HCT116 (cell line): ENCODE measurements around the gene CLRN1. TPM values are rescaled to one million over a fixed set of nuclear protein-coding genes. Genes with fewer than 3 reads are reported as not detected.

Experiments used
- ATAC-seq: fragments of 200-7000 bp; cut with Tn5 transposase; 2 replicates; pipeline ENCODE4 v1.9.1; 2020; ENCODE audit warnings: mild to moderate bottlenecking, moderate library complexity
- BruUV-seq: library from RNA; stranded (reverse); fragments of 400-500 nt; replicated peaks from 2 replicates; lab custom pipeline; 2021; lab: Mats Ljungman, UMichigan
- CTCF ChIA-PET: fragments of 300-600 bp; sonication (Branson Sonifier 250); formaldehyde crosslinking; loops from one replicate; lab custom pipeline; 2021; ENCODE audit warnings: antibody characterized with exemption; lab: Charles Lee
- POLR2A ChIA-PET: fragments of 300-600, 350-600 bp; sonication (Branson Sonifier 250); formaldehyde crosslinking; loops from one replicate; lab custom pipeline; 2021; ENCODE audit warnings: antibody characterized with exemption; lab: Charles Lee
- RAD21 ChIA-PET, 2 experiments: fragments of 300-600 bp; sonication (Branson Sonifier 250); formaldehyde crosslinking; loops; one replicate each; lab custom pipeline; 2023; ENCODE audit warnings: low total read pairs in 2 of 2; ENCODE audit not compliant: uncharacterized antibody in 2 of 2, unreplicated experiment in 2 of 2, low non-redundant PET in 1 of 2; lab: Charles Lee
- DNase-seq: peaks from one replicate; pipeline ENCODE4 v3.0.0-alpha.2; 2010; ENCODE audit warnings: low read depth, low spot score
- H2AFZ ChIP-seq: fragments of 200-600 bp; shearing (Covaris generic), sonication (generic); 2 replicates; pipeline ENCODE4 v1.6.1; 2017; ENCODE audit warnings: low read depth, mixed run types, mixed read lengths, antibody characterized with exemption, low read length; ENCODE audit not compliant: poor library complexity, severe bottlenecking
- H3K27ac ChIP-seq: 2 replicates; pipeline ENCODE4 v1.5.1; 2012; ENCODE audit warnings: low read depth, low read length
- H3K27me3 ChIP-seq: fragments of 200-600 bp; sonication (generic); 2 replicates; pipeline ENCODE4 v1.6.1; 2016; ENCODE audit warnings: mixed run types, low read length, mixed read lengths; ENCODE audit not compliant: insufficient read depth
- H3K36me3 ChIP-seq, 2 experiments: fragments of 200-500 bp in 1 of 2; fragments of 200-600 bp in 1 of 2; sonication (Bioruptor generic) in 1 of 2; sonication (generic) in 1 of 2; 2 replicates each; pipeline versions ENCODE4 v1.5.1 to v1.6.1; 2014 to 2016; ENCODE audit warnings: low read length in 2 of 2, inconsistent platforms in 1 of 2, mixed read lengths in 1 of 2, mixed run types in 1 of 2; ENCODE audit not compliant: insufficient read depth in 2 of 2, control insufficient read depth in 1 of 2
- H3K4me1 ChIP-seq, 2 experiments: fragments of 200-600 bp in 1 of 2; sonication (generic) in 1 of 2; 2 replicates each; pipeline versions ENCODE4 v1.5.1 to v1.6.1; 2012 to 2017; ENCODE audit warnings: low read length in 2 of 2, inconsistent platforms in 1 of 2, mild to moderate bottlenecking in 1 of 2, mixed read lengths in 1 of 2, mixed run types in 1 of 2, moderate library complexity in 1 of 2; ENCODE audit not compliant: insufficient read depth in 2 of 2, control insufficient read depth in 1 of 2
- H3K4me2 ChIP-seq: fragments of 200-600 bp; sonication (generic); 2 replicates; pipeline ENCODE4 v1.6.1; 2017; ENCODE audit warnings: mixed run types, low read length, mixed read lengths
- H3K4me3 ChIP-seq, 2 experiments: fragments of 200-600 bp in 1 of 2; sonication (generic) in 1 of 2; replicated peaks in 1 of 2; 2 replicates each; pipeline ENCODE4 v1.5.1; 2011 to 2016; ENCODE audit warnings: low read length in 2 of 2, control low read depth in 1 of 2, low read depth in 1 of 2, mild to moderate bottlenecking in 1 of 2, mixed read lengths in 1 of 2, mixed run types in 1 of 2
- H3K79me2 ChIP-seq: fragments of 200-600 bp; sonication (generic); 2 replicates; pipeline ENCODE4 v1.6.1; 2017; ENCODE audit warnings: mild to moderate bottlenecking, mixed run types, low read length, moderate library complexity, mixed read lengths; ENCODE audit not compliant: insufficient read depth
- H3K9ac ChIP-seq: fragments of 200-600 bp; sonication (generic); 2 replicates; pipeline ENCODE4 v1.6.1; 2016; ENCODE audit warnings: low read length, mixed read lengths
- H3K9me2 ChIP-seq: fragments of 200-600 bp; sonication (generic), shearing (Covaris generic); 2 replicates; pipeline ENCODE4 v1.6.1; 2017; ENCODE audit warnings: mixed run types, mild to moderate bottlenecking, moderate library complexity; ENCODE audit not compliant: insufficient read depth
- H3K9me3 ChIP-seq, 2 experiments: fragments of 200-500 bp in 1 of 2; fragments of 200-600 bp in 1 of 2; sonication (Bioruptor generic) in 1 of 2; sonication (generic) in 1 of 2; 2 replicates each; pipeline ENCODE4 v1.6.1; 2014 to 2017; ENCODE audit warnings: low read length in 2 of 2, mixed read lengths in 2 of 2, inconsistent platforms in 1 of 2, low read depth in 1 of 2, mild to moderate bottlenecking in 1 of 2, mixed run types in 1 of 2, moderate library complexity in 1 of 2; ENCODE audit not compliant: control insufficient read depth in 1 of 2, insufficient read depth in 1 of 2
- H4K20me1 ChIP-seq: fragments of 200-600 bp; sonication (generic), shearing (Covaris generic); 2 replicates; pipeline ENCODE4 v1.6.1; 2017; ENCODE audit warnings: mixed run types, mild to moderate bottlenecking, moderate library complexity; ENCODE audit not compliant: insufficient read depth
- ATF3 ChIP-seq: IDR thresholded peaks from 2 replicates; pipeline ENCODE4 v1.6.1; 2012
- CBX3 ChIP-seq: IDR thresholded peaks from 2 replicates; pipeline ENCODE4 v1.6.1; 2012; ENCODE audit warnings: low read depth
- CEBPB ChIP-seq: IDR thresholded peaks from 2 replicates; pipeline ENCODE4 v1.6.1; 2012; ENCODE audit warnings: low read depth
- CTCF ChIP-seq, 3 experiments: fragments of 200-600 bp in 1 of 3; sonication (generic) in 1 of 3; IDR thresholded peaks in 2 of 3; conservative IDR thresholded peaks in 1 of 3; 2 replicates each; pipeline ENCODE4 v1.5.1; 2012 to 2017; ENCODE audit warnings: low read depth in 2 of 3, low read length in 2 of 3, antibody characterized with exemption in 1 of 3, borderline replicate concordance in 1 of 3, control low read depth in 1 of 3, mild to moderate bottlenecking in 1 of 3, mixed read lengths in 1 of 3, mixed run types in 1 of 3, moderate library complexity in 1 of 3; ENCODE audit not compliant: insufficient read depth in 1 of 3
- EGR1 ChIP-seq: IDR thresholded peaks from 2 replicates; pipeline ENCODE4 v1.6.1; 2012; ENCODE audit warnings: low read depth
- MAX ChIP-seq: IDR thresholded peaks from 2 replicates; pipeline ENCODE4 v1.6.1; 2012
- POLR2AphosphoS5 ChIP-seq: IDR thresholded peaks from 2 replicates; pipeline ENCODE4 v1.6.1; 2011; ENCODE audit warnings: mild to moderate bottlenecking, low read depth, low read length, moderate library complexity
- RAD21 ChIP-seq: IDR thresholded peaks from 2 replicates; pipeline ENCODE4 v1.6.1; 2012; ENCODE audit warnings: low read depth, mild to moderate bottlenecking
- REST ChIP-seq: IDR thresholded peaks from 2 replicates; pipeline ENCODE4 v1.6.1; 2012; ENCODE audit warnings: low read depth
- SIN3A ChIP-seq: IDR thresholded peaks from 2 replicates; pipeline ENCODE4 v1.6.1; 2012; ENCODE audit warnings: low read depth
- SP1 ChIP-seq: IDR thresholded peaks from 2 replicates; pipeline ENCODE4 v1.6.1; 2012; ENCODE audit warnings: low read depth
- TCF7L2 ChIP-seq: IDR thresholded peaks from 2 replicates; pipeline ENCODE4 v1.7.0; 2011; ENCODE audit warnings: borderline replicate concordance, inconsistent platforms; ENCODE audit not compliant: insufficient read depth, insufficient read length; ENCODE audit errors: extremely low read depth
- ZBTB33 ChIP-seq: IDR thresholded peaks from 2 replicates; pipeline ENCODE4 v1.6.1; 2011; ENCODE audit warnings: mild to moderate bottlenecking, low read length, moderate library complexity; ENCODE audit not compliant: insufficient replicate concordance; ENCODE audit errors: extremely low read depth
- intact Hi-C: fragments of 100-400 bp; cut with micrococcal nuclease; formaldehyde crosslinking; loops from 2 replicates; pipeline ENCODE4 v1.10.0; 2022
- total RNA-seq: library from RNA; stranded (reverse); gene quantifications from one replicate; pipeline ENCODE4 v1.2.1, GENCODE V29; 2021; ENCODE audit not compliant: unreplicated experiment

The CLRN1 gene
- total RNA-seq, 1 experiment from 2014 or later, result not detected

- Histone ChIP-seq H3K4me1 (no peaks in the 10 kb centered on the region), H3K4me3 (no peak overlapping the region), H3K27ac (no peak overlapping the region), H4K20me1 (no peaks in the 10 kb centered on the region), H3K9ac (no peak overlapping the region), H3K9me3 (no peaks in the 10 kb centered on the region), H2AFZ (no peak overlapping the region), H3K4me2 (no peak overlapping the region), H3K36me3 (no peaks in the 10 kb centered on the region), H3K9me2 (no peaks in the 10 kb centered on the region), H3K27me3 (peaks cover 50% of the 10 kb centered on the region), H3K79me2 (no peaks in the 10 kb centered on the region)
- RAD21 ChIA-PET, result no interaction called here
- TF ChIP-seq CBX3 (no peak), SIN3A (no peak), POLR2AphosphoS5 (no peak)
- POLR2A ChIA-PET, result no interaction called here
- DNase-seq (no peak), ATAC-seq (no peak)
- BruUV-seq, result no TSS peak
- intact Hi-C loops, result no loop called here
- CTCF ChIA-PET, result no interaction called here
Measured at GRCh38 chr3:150905746-150906145, 66.8 kb downstream of the CLRN1 start.

GRCh38 chr3:150905339-150905738, 67.2 kb downstream of the CLRN1 start, which contains the start of gene MINDY4B:
TSS of gene MINDY4B (minus strand) at chr3:150905439. CDS start at chr3:150905439, 0 bp downstream.
- Histone ChIP-seq H3K9me2 (no peaks in the 10 kb centered on the region), H3K9me3 (no peaks in the 10 kb centered on the region), H3K27me3 (peaks cover 45% of the 10 kb centered on the region), H3K4me2 (no peak within 1 kb of the TSS), H3K4me3 (no peak within 1 kb of the TSS), H3K79me2 (no peaks in the 10 kb centered on the region), H2AFZ (no peak within 1 kb of the TSS), H3K4me1 (no peaks in the 10 kb centered on the region), H4K20me1 (no peaks in the 10 kb centered on the region), H3K36me3 (no peaks in the 10 kb centered on the region), H3K27ac (no peak within 1 kb of the TSS), H3K9ac (no peak within 1 kb of the TSS)
- RAD21 ChIA-PET, result no interaction called here
- POLR2A ChIA-PET, result no interaction called here
- BruUV-seq, result no TSS peak
- CTCF ChIA-PET, result no interaction called here
- intact Hi-C loops, result no loop called here
- DNase-seq, result no peak
- no peak for ATAC-seq
- TF ChIP-seq ZBTB33, result no peak
- no peak for TF ChIP-seq MAX
- TF ChIP-seq CTCF (IDR thresholded peaks at IDR 0.05 in 2 of 3, conservative IDR thresholded peaks at IDR 0.05 in 1 of 3; ENCODE audit: borderline replicate concordance in 1 of 3, insufficient read depth in 1 of 3, low read depth in 2 of 3, low read length in 2 of 3), result no peak
- no peak for TF ChIP-seq CEBPB
- no peak for TF ChIP-seq REST
- TF ChIP-seq EGR1, result no peak
- TF ChIP-seq RAD21, result no peak
- no peak for TF ChIP-seq ATF3
- no peak for TF ChIP-seq TCF7L2
- no peak for TF ChIP-seq SP1
